H9 (cell line): Measurements from ENCODE around the gene NPTXR. TPM values are rescaled to one million over a fixed set of nuclear protein-coding genes. Genes with fewer than 3 reads are reported as not detected.

Source experiments
- DNase-seq: peaks from one replicate; pipeline ENCODE4 v3.0.0-alpha.2; 2017
- H2AFZ ChIP-seq: one replicate; pipeline ENCODE4 v1.6.1; 2013; ENCODE audit warnings: mild to moderate bottlenecking, low read length, control low read depth, moderate library complexity
- H2AK5ac ChIP-seq: 2 replicates; pipeline ENCODE4 v1.6.1; 2013; ENCODE audit warnings: low read length, control low read depth, mixed read lengths; ENCODE audit not compliant: insufficient read length
- H2BK120ac ChIP-seq: one replicate; pipeline ENCODE4 v1.6.1; 2013; ENCODE audit warnings: low read depth, mild to moderate bottlenecking, low read length, control low read depth, inconsistent platforms; ENCODE audit not compliant: poor library complexity, severe bottlenecking
- H2BK12ac ChIP-seq: 2 replicates; pipeline ENCODE4 v1.6.1; 2013; ENCODE audit warnings: low read length, control low read depth, mixed read lengths, low read depth; ENCODE audit not compliant: insufficient read length
- H2BK15ac ChIP-seq: 2 replicates; pipeline ENCODE4 v1.6.1; 2013; ENCODE audit warnings: low read depth, low read length, control low read depth
- H2BK20ac ChIP-seq: one replicate; pipeline ENCODE4 v1.6.1; 2013; ENCODE audit warnings: low read depth, mild to moderate bottlenecking, low read length, control low read depth, inconsistent platforms; ENCODE audit not compliant: poor library complexity, severe bottlenecking
- H2BK5ac ChIP-seq: 2 replicates; pipeline ENCODE4 v1.6.1; 2013; ENCODE audit warnings: low read length, control low read depth, mixed read lengths; ENCODE audit not compliant: insufficient read length
- H3K14ac ChIP-seq: 2 replicates; pipeline ENCODE4 v1.6.1; 2013; ENCODE audit warnings: low read length, control low read depth; ENCODE audit not compliant: insufficient read depth
- H3K18ac ChIP-seq: 2 replicates; pipeline ENCODE4 v1.6.1; 2013; ENCODE audit warnings: low read depth, mild to moderate bottlenecking, mixed read lengths, low read length, control low read depth; ENCODE audit not compliant: insufficient read length
- H3K23ac ChIP-seq: 2 replicates; pipeline ENCODE4 v1.6.1; 2013; ENCODE audit warnings: low read length, control low read depth, mixed read lengths, low read depth; ENCODE audit not compliant: insufficient read length
- H3K23me2 ChIP-seq: 2 replicates; pipeline ENCODE4 v1.6.1; 2013; ENCODE audit warnings: low read depth, mild to moderate bottlenecking, mixed read lengths, low read length, control low read depth; ENCODE audit not compliant: insufficient read length, poor library complexity, severe bottlenecking
- H3K27ac ChIP-seq: 2 replicates; pipeline ENCODE4 v1.5.1; 2013; ENCODE audit warnings: low read length, control low read depth, mixed read lengths, low read depth; ENCODE audit not compliant: insufficient read length
- H3K27me3 ChIP-seq: 2 replicates; pipeline ENCODE4 v1.6.1; 2013; ENCODE audit warnings: low read length, control low read depth, inconsistent platforms; ENCODE audit not compliant: insufficient read depth
- H3K4ac ChIP-seq: 2 replicates; pipeline ENCODE4 v1.6.1; 2013; ENCODE audit warnings: low read depth, mild to moderate bottlenecking, control low read depth, inconsistent platforms, low read length, moderate library complexity
- H3K4me1 ChIP-seq: 2 replicates; pipeline ENCODE4 v1.6.1; 2013; ENCODE audit warnings: low read length, control low read depth, inconsistent platforms; ENCODE audit not compliant: insufficient read depth
- H3K4me2 ChIP-seq: 2 replicates; pipeline ENCODE4 v1.6.1; 2013; ENCODE audit warnings: low read length, control low read depth, mixed read lengths; ENCODE audit not compliant: insufficient read length, insufficient read depth
- H3K56ac ChIP-seq: 2 replicates; pipeline ENCODE4 v1.6.1; 2013; ENCODE audit warnings: low read depth, mild to moderate bottlenecking, mixed read lengths, low read length, control low read depth; ENCODE audit not compliant: insufficient read length
- H3K79me1 ChIP-seq: 2 replicates; pipeline ENCODE4 v1.6.1; 2013; ENCODE audit warnings: low read depth, mild to moderate bottlenecking, moderate library complexity, low read length, control low read depth, inconsistent platforms; ENCODE audit not compliant: insufficient read depth, poor library complexity, severe bottlenecking
- H3K79me2 ChIP-seq: 2 replicates; pipeline ENCODE4 v1.6.1; 2013; ENCODE audit warnings: low read length, control low read depth, inconsistent platforms; ENCODE audit not compliant: insufficient read depth
- H3K9ac ChIP-seq: 2 replicates; pipeline ENCODE4 v1.6.1; 2013; ENCODE audit warnings: low read length, control low read depth, mixed read lengths; ENCODE audit not compliant: insufficient read length; ENCODE audit errors: extremely low read depth
- H3K9me3 ChIP-seq: one replicate; pipeline ENCODE4 v1.6.1; 2013; ENCODE audit warnings: low read depth, low read length, inconsistent platforms; ENCODE audit not compliant: control insufficient read depth
- H3T11ph ChIP-seq: one replicate; pipeline ENCODE4 v1.6.1; 2013; ENCODE audit warnings: mild to moderate bottlenecking, low read length, control low read depth, inconsistent platforms
- H4K20me1 ChIP-seq: one replicate; pipeline ENCODE4 v1.6.1; 2013; ENCODE audit not compliant: control insufficient read depth, insufficient read length, insufficient read depth
- H4K5ac ChIP-seq: 2 replicates; pipeline ENCODE4 v1.6.1; 2013; ENCODE audit warnings: low read depth, mild to moderate bottlenecking, mixed read lengths, low read length, control low read depth; ENCODE audit not compliant: insufficient read length
- H4K8ac ChIP-seq: replicated peaks from 2 replicates; pipeline ENCODE4 v1.6.1; 2013; ENCODE audit warnings: low read length, control low read depth, mixed read lengths, low read depth; ENCODE audit not compliant: insufficient read length
- H4K91ac ChIP-seq: 2 replicates; pipeline ENCODE4 v1.6.1; 2013; ENCODE audit warnings: low read depth, mild to moderate bottlenecking, moderate library complexity, mixed read lengths, low read length, control low read depth; ENCODE audit not compliant: insufficient read length
- H3K27ac Mint-ChIP-seq, 3 experiments: 2 replicates in 2 of 3; 3 replicates in 1 of 3; pipeline ENCODE4 v1.8.0; 2020 to 2021; ENCODE audit warnings: mixed read lengths in 3 of 3, mild to moderate bottlenecking in 1 of 3, moderate library complexity in 1 of 3
- H3K27me3 Mint-ChIP-seq: 2 replicates; pipeline ENCODE4 v1.8.0; 2021; ENCODE audit warnings: low read depth, mild to moderate bottlenecking, moderate library complexity, mixed read lengths
- H3K36me3 Mint-ChIP-seq, 3 experiments: 2 replicates in 2 of 3; 3 replicates in 1 of 3; pipeline ENCODE4 v1.8.0; 2020 to 2021; ENCODE audit warnings: low read depth in 3 of 3, mixed read lengths in 3 of 3; ENCODE audit not compliant: insufficient read depth in 1 of 3
- H3K4me1 Mint-ChIP-seq, 2 experiments: 2 replicates each; pipeline ENCODE4 v1.8.0; 2020; ENCODE audit warnings: mixed read lengths in 2 of 2
- H3K4me3 Mint-ChIP-seq, 2 experiments: 2 replicates in 1 of 2; 3 replicates in 1 of 2; pipeline ENCODE4 v1.8.0; 2020 to 2021; ENCODE audit warnings: mild to moderate bottlenecking in 2 of 2, mixed read lengths in 2 of 2, moderate library complexity in 1 of 2
- H3K9me3 Mint-ChIP-seq, 2 experiments: 2 replicates in 1 of 2; 3 replicates in 1 of 2; pipeline ENCODE4 v1.8.0; 2020; ENCODE audit warnings: mild to moderate bottlenecking in 2 of 2, mixed read lengths in 2 of 2, moderate library complexity in 1 of 2
- WGBS: extraction: QIAGEN DNeasy Blood & Tissue Kit; methylation state at CpG from one replicate; pipeline ENCODE4 v1.1.7; 2013; ENCODE audit warnings: missing lambda C conversion rate, low lambda C conversion rate, mixed read lengths; ENCODE audit not compliant: insufficient read length; ENCODE audit errors: extremely low coverage; 5-methylcytosine and 5-hydroxymethylcytosine counted together
- total RNA-seq: library from RNA; stranded (reverse); gene quantifications from 2 replicates; pipeline ENCODE4 v1.2.1, GENCODE V29; 2021
- TF ChIP-seq, protein P1 (sequence below): fragments of 200-600 bp; sonication (generic); conservative IDR thresholded peaks from 3 replicates; pipeline ENCODE4 v1.8.0; 2021; ENCODE audit warnings: antibody characterized with exemption, mild to moderate bottlenecking

Gene NPTXR
- total RNA-seq, 1 experiment from 2014 or later, result 8.1 TPM

DNA sequence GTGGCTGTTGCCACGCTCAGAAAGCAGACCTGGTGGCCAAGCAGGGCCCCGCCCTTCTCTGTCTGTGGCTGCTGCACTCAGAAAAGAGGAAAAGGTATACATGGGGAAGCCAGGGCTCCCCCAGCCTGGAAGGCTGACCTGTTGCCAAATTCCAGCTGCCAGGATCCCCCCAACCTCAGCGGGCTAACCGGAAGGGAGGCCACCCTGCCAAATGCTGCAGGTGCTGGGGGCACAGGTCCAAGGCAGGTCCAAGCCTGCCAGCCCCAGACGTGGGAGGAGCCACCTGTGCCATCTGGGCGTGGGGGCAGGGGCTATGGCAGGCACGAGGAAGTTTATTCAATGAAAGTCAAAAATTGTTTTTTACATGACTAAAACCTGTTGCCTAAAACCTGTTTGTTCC, 2.6 kb downstream of the NPTXR start:
- no peak overlapping the region for H3K4ac ChIP-seq
- H3K27ac ChIP-seq, result no peak overlapping the region
- no peak for DNase-seq
- H3K4me2 ChIP-seq, result no peak overlapping the region
- Mint-ChIP-seq H3K27ac (no peak overlapping the region), H3K27me3 (peaks cover 62% of the 10 kb centered on the region), H3K36me3 (peaks cover 0 to 2% (median 0%) of the 10 kb centered on the region in 3 experiments; a peak in 3 of 7 replicates), H3K9me3 (no peaks in the 10 kb centered on the region), H3K4me3 (no peak overlapping the region), H3K4me1 (peaks cover 29 to 40% of the 10 kb centered on the region in 2 experiments)
- no peak overlapping the region for H4K91ac ChIP-seq
- H2AFZ ChIP-seq, result no peak overlapping the region
- H3K27me3 ChIP-seq, result peaks cover 21% of the 10 kb centered on the region; the same call in 1 of the 2 replicates
- no peak overlapping the region for H4K8ac ChIP-seq
- no peak overlapping the region for H3K56ac ChIP-seq
- H3K18ac ChIP-seq, result no peak overlapping the region
- H2BK5ac ChIP-seq, result no peak overlapping the region
- H3K14ac ChIP-seq, result no peak overlapping the region
- TF ChIP-seq, protein P1, sequence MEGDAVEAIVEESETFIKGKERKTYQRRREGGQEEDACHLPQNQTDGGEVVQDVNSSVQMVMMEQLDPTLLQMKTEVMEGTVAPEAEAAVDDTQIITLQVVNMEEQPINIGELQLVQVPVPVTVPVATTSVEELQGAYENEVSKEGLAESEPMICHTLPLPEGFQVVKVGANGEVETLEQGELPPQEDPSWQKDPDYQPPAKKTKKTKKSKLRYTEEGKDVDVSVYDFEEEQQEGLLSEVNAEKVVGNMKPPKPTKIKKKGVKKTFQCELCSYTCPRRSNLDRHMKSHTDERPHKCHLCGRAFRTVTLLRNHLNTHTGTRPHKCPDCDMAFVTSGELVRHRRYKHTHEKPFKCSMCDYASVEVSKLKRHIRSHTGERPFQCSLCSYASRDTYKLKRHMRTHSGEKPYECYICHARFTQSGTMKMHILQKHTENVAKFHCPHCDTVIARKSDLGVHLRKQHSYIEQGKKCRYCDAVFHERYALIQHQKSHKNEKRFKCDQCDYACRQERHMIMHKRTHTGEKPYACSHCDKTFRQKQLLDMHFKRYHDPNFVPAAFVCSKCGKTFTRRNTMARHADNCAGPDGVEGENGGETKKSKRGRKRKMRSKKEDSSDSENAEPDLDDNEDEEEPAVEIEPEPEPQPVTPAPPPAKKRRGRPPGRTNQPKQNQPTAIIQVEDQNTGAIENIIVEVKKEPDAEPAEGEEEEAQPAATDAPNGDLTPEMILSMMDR, result no peak
- H3K23me2 ChIP-seq, result peaks cover 4% of the 10 kb centered on the region
- H3T11ph ChIP-seq, result no peak overlapping the region
- peaks cover 3% of the 10 kb centered on the region; the same call in 1 of the 2 replicates for H3K4me1 ChIP-seq
- H3K23ac ChIP-seq, result no peak overlapping the region
- no peak overlapping the region for H4K5ac ChIP-seq
- no peak overlapping the region for H2AK5ac ChIP-seq
- peaks cover 3% of the 10 kb centered on the region for H4K20me1 ChIP-seq
- no peak overlapping the region for H2BK15ac ChIP-seq
- no peaks in the 10 kb centered on the region for H3K9me3 ChIP-seq
- no CpG with 5 or more reads among the region's 7 CpGs for WGBS
- no peak overlapping the region for H2BK12ac ChIP-seq
- no peak overlapping the region for H3K9ac ChIP-seq
- peaks cover 2% of the 10 kb centered on the region; the same call in 1 of the 2 replicates for H3K79me2 ChIP-seq
- H3K79me1 ChIP-seq, result no peaks in the 10 kb centered on the region
- no peak overlapping the region for H2BK20ac ChIP-seq
- H2BK120ac ChIP-seq, result no peak overlapping the region
